Lower lobe of right lung (tissue), 2 donors: ENCODE data around the gene NTM. TPM values are rescaled to one million over a fixed set of nuclear protein-coding genes. Genes with fewer than 3 reads are reported as not detected.

Source experiments
- ATAC-seq, 2 donors: fragments of 200-7000 bp; cut with Tn5 transposase; one replicate each; pipeline ENCODE4 v1.9.1; 2020 to 2022; ENCODE audit warnings: mild to moderate bottlenecking in 2 of 2, moderate library complexity in 2 of 2
- DNase-seq: peaks from one replicate; pipeline ENCODE4 v3.0.0-alpha.2; 2020
- H3K27ac ChIP-seq: fragments of 200-600 bp; one replicate; pipeline ENCODE4 v1.8.0; 2022
- H3K27me3 ChIP-seq: fragments of 200-600 bp; one replicate; pipeline ENCODE4 v1.8.0; 2022; ENCODE audit warnings: low read depth
- H3K36me3 ChIP-seq: fragments of 200-600 bp; one replicate; pipeline ENCODE4 v1.8.0; 2022; ENCODE audit warnings: mild to moderate bottlenecking
- H3K4me1 ChIP-seq: fragments of 200-600 bp; one replicate; pipeline ENCODE4 v1.8.0; 2022
- H3K4me3 ChIP-seq: fragments of 200-600 bp; one replicate; pipeline ENCODE4 v1.8.0; 2022; ENCODE audit warnings: mild to moderate bottlenecking
- H3K9me3 ChIP-seq: fragments of 200-600 bp; one replicate; pipeline ENCODE4 v1.8.0; 2022
- intact Hi-C: fragments of 100-400 bp; cut with DNase I; formaldehyde crosslinking; loops from one replicate; pipeline ENCODE4 v1.11.0; 2022
- total RNA-seq: library from RNA; stranded (reverse); fragmentation: NEBNext Ultra II Directional; extraction: Animal tissue kit (Norgen Biotek cat#: 25700); gene quantifications from one replicate; pipeline ENCODE4 v1.2.1, GENCODE V29; 2021
- TF ChIP-seq, protein P1 (sequence below): fragments of 200-600 bp; IDR thresholded peaks from one replicate; pipeline ENCODE4 v1.8.0; 2022; ENCODE audit warnings: antibody characterized with exemption, mild to moderate bottlenecking
- donor health status: DM: no; HTN: yes; CAD: no; lungs with severe emphysema.

Gene NTM
- total RNA-seq, 1 donor from 2014 or later = 2.3 TPM

DNA sequence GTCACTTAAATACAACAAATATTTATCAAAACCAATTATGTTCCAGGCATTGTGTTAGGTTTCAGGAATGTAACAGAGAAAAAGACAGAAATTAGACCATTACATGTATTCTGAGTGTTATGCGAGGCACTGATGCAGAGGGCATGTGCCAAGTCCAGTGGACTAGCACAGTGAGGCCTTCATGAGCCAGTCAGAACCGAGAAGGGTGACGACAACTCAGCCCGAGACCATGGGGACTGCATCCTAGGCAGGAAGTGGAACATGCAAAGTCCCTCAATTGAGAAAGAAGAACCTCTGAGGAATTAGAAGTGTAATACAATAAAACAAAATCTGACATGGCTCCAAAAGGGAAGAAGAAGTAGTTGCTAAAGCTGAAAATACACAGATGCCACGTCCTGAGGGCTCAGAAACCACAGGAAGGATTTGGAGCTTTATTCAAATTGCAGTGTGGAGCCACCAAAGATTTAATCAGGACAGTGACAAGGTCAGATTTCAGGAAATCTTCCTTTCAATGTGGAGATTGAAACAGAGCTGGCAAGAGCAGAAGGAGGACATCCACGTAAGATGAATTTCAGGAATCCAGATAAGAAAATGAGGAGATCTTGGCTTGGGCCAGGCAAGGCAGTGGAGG, 529.6 kb downstream of the NTM start:
- intact Hi-C loops = no loop called here
- no peaks in the 10 kb centered on the region for H3K9me3 ChIP-seq
- H3K27me3 ChIP-seq = no peaks in the 10 kb centered on the region
- TF ChIP-seq, protein P1, sequence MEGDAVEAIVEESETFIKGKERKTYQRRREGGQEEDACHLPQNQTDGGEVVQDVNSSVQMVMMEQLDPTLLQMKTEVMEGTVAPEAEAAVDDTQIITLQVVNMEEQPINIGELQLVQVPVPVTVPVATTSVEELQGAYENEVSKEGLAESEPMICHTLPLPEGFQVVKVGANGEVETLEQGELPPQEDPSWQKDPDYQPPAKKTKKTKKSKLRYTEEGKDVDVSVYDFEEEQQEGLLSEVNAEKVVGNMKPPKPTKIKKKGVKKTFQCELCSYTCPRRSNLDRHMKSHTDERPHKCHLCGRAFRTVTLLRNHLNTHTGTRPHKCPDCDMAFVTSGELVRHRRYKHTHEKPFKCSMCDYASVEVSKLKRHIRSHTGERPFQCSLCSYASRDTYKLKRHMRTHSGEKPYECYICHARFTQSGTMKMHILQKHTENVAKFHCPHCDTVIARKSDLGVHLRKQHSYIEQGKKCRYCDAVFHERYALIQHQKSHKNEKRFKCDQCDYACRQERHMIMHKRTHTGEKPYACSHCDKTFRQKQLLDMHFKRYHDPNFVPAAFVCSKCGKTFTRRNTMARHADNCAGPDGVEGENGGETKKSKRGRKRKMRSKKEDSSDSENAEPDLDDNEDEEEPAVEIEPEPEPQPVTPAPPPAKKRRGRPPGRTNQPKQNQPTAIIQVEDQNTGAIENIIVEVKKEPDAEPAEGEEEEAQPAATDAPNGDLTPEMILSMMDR = no peak
- H3K4me3 ChIP-seq = no peak overlapping the region
- H3K36me3 ChIP-seq = no peaks in the 10 kb centered on the region
- DNase-seq (no peak), ATAC-seq (no peak)
- no peaks in the 10 kb centered on the region for H3K4me1 ChIP-seq
- H3K27ac ChIP-seq = no peak overlapping the region

DNA sequence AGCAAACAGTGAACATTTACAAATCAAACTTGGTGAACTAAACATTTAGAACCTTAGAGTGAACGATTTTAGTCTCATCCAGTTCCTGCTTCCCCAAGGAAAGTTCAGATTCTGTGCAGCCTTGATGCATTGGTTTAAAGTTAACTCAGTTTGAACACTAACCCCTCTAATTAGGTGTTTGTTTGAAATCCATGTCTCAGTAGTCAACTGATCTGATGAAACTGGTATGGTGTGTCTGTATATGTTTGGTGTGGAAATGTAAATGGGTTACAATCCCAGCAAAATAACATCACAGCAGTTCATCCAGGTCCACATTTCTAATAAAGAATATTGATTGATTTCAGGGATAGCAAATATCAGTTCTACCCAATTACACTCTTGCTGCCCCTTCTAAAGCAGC, 532.0 kb downstream of the NTM start:
- ATAC-seq (no peak), DNase-seq (no peak)
- intact Hi-C loops = no loop called here
- Histone ChIP-seq H3K9me3 (no peaks in the 10 kb centered on the region), H3K4me1 (no peaks in the 10 kb centered on the region), H3K27ac (no peak overlapping the region), H3K4me3 (no peak overlapping the region), H3K36me3 (no peaks in the 10 kb centered on the region), H3K27me3 (peaks cover 7% of the 10 kb centered on the region)
- TF ChIP-seq, protein P1 = no peak

DNA sequence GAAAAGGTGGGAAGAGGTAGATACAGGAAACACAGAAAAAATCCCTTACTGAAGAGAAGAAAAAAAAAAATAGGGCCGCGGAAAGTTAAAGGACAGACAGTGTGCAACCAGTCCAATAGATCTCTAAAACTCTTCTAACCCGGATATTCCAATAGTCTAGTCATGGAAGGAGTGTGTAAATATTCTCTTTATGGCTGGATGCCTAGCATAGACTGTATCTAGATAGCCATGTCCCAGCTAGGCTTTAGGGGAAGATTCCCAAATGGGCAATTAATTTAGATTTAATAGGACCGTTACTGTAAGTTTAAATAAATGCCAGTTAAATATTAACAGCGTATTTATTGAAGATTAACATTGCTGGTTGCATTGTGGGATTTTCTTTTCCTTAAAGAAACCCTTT, 532.7 kb downstream of the NTM start:
- H3K4me3 ChIP-seq = no peak overlapping the region
- H3K4me1 ChIP-seq = no peaks in the 10 kb centered on the region
- peaks cover 11% of the 10 kb centered on the region for H3K27me3 ChIP-seq
- no peak for DNase-seq
- ATAC-seq = no peak
- no peaks in the 10 kb centered on the region for H3K36me3 ChIP-seq
- no peaks in the 10 kb centered on the region for H3K9me3 ChIP-seq
- intact Hi-C loops = no loop called here
- no peak overlapping the region for H3K27ac ChIP-seq
- TF ChIP-seq, protein P1 = no peak

DNA sequence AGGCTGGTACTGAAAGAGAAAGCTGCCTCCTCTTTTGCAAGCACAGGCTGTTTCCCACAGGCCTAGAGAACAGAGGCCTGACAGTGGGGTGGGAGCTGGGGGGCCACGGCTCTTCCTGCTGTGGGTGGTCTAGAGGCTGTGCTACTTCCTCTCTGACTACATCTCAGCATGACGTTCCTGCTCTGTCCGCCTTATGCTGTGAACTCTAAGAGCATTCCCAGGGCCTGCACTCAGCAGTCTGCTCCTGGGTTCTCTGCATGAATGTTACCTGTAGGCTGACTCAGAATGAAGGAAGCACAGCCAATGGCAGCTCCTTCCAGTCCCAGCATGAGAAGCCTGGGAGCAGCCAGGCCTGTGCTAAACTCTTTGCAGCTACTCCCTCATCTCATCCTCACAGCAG, 534.3 kb downstream of the NTM start:
- no peak for ATAC-seq
- no peaks in the 10 kb centered on the region for H3K9me3 ChIP-seq
- no peaks in the 10 kb centered on the region for H3K36me3 ChIP-seq
- H3K4me3 ChIP-seq = no peak overlapping the region
- TF ChIP-seq, protein P1 = no peak
- peaks cover 28% of the 10 kb centered on the region for H3K27me3 ChIP-seq
- H3K4me1 ChIP-seq = no peaks in the 10 kb centered on the region
- intact Hi-C loops = no loop called here
- DNase-seq = no peak
- no peak overlapping the region for H3K27ac ChIP-seq

DNA sequence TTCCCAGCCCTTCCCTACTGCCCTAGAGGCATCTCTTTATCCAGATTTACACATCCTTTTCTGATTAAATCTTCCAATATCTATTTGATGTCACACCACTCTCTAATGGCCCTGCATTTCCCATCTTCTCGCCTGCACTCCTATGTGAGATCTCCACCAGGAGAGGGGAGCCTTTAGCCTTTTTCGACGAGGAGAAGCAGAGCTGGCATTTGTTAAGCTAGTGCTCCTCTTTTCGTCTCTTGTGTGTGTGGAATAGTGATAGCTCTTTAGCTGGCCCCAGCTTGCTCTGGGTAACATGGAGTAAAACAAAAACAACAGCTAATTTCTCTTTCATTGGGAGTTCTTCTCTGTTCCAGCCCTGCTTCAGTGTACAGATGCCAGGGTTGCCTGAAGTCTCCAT, 536.5 kb downstream of the NTM start:
- DNase-seq (no peak), ATAC-seq (no peak)
- intact Hi-C loops = no loop called here
- Histone ChIP-seq H3K36me3 (no peaks in the 10 kb centered on the region), H3K27ac (no peak overlapping the region), H3K9me3 (no peaks in the 10 kb centered on the region), H3K4me1 (no peaks in the 10 kb centered on the region), H3K4me3 (no peak overlapping the region), H3K27me3 (peaks cover 49% of the 10 kb centered on the region)
- TF ChIP-seq, protein P1 = no peak
